Mesenchymal stem cell (in vitro differentiated cells and primary cell): ENCODE results near the gene ANXA8. TPM values are rescaled to one million over a fixed set of nuclear protein-coding genes. Genes with fewer than 3 reads are reported as not detected.
"Not testable (repeated sequence)": the region's sequence is repeated elsewhere in the genome, so short reads cannot be mapped to it uniquely, and the experiment has no call there.

Experiments
- DNase-seq: peaks from one replicate; pipeline ENCODE4 v3.0.0-alpha.2; 2013
- H2AFZ ChIP-seq: one replicate; pipeline ENCODE4 v1.6.1; 2013; ENCODE audit warnings: low read depth, mild to moderate bottlenecking, control low read depth, inconsistent platforms, low read length, moderate library complexity
- H2AK5ac ChIP-seq: 2 replicates; pipeline ENCODE4 v1.6.1; 2013; ENCODE audit warnings: low read length, moderate library complexity, mild to moderate bottlenecking, inconsistent platforms; ENCODE audit not compliant: severe bottlenecking
- H2BK120ac ChIP-seq: one replicate; pipeline ENCODE4 v1.6.1; 2013; ENCODE audit warnings: low read depth, mild to moderate bottlenecking, inconsistent platforms, low read length, moderate library complexity
- H2BK12ac ChIP-seq, 2 experiments: one replicate each; pipeline ENCODE4 v1.6.1; 2013; ENCODE audit warnings: inconsistent platforms in 2 of 2, low read length in 2 of 2, mild to moderate bottlenecking in 2 of 2, moderate library complexity in 2 of 2, control low read depth in 1 of 2
- H2BK15ac ChIP-seq: one replicate; pipeline ENCODE4 v1.6.1; 2013; ENCODE audit warnings: mild to moderate bottlenecking, low read depth, inconsistent platforms; ENCODE audit not compliant: poor library complexity, severe bottlenecking
- H2BK5ac ChIP-seq: 2 replicates; pipeline ENCODE4 v1.6.1; 2013; ENCODE audit warnings: low read depth, mild to moderate bottlenecking, low read length, control low read depth, inconsistent platforms; ENCODE audit not compliant: poor library complexity, severe bottlenecking
- H3K14ac ChIP-seq, 2 experiments: one replicate each; pipeline ENCODE4 v1.6.1; 2013; ENCODE audit warnings: inconsistent platforms in 2 of 2, low read length in 2 of 2, control low read depth in 1 of 2, mild to moderate bottlenecking in 1 of 2, moderate library complexity in 1 of 2
- H3K18ac ChIP-seq, 2 experiments: one replicate each; pipeline ENCODE4 v1.6.1; 2013; ENCODE audit warnings: inconsistent platforms in 2 of 2, low read length in 2 of 2, control low read depth in 1 of 2, low read depth in 1 of 2, mild to moderate bottlenecking in 1 of 2
- H3K23ac ChIP-seq, 2 experiments: one replicate each; pipeline ENCODE4 v1.6.1; 2013; ENCODE audit warnings: inconsistent platforms in 2 of 2, low read length in 2 of 2, mild to moderate bottlenecking in 2 of 2, moderate library complexity in 2 of 2, control low read depth in 1 of 2
- H3K27ac ChIP-seq: 2 replicates; pipeline ENCODE4 v1.5.1; 2013; ENCODE audit warnings: mild to moderate bottlenecking, moderate library complexity, low read length, control low read depth, inconsistent platforms; ENCODE audit not compliant: poor library complexity, severe bottlenecking
- H3K27me3 ChIP-seq, 2 experiments: 2 replicates each; pipeline versions ENCODE4 v1.6.1 to v1.7.0; 2013; ENCODE audit warnings: low read length in 2 of 2, mild to moderate bottlenecking in 2 of 2, moderate library complexity in 2 of 2, control low read depth in 1 of 2, inconsistent platforms in 1 of 2; ENCODE audit not compliant: control insufficient read depth in 1 of 2, insufficient read depth in 1 of 2
- H3K36me3 ChIP-seq, 2 experiments: 2 replicates each; pipeline versions ENCODE4 v1.6.1 to v1.7.0; 2013; ENCODE audit warnings: low read length in 2 of 2, control low read depth in 1 of 2, inconsistent platforms in 1 of 2, low read depth in 1 of 2, mild to moderate bottlenecking in 1 of 2; ENCODE audit not compliant: insufficient read depth in 2 of 2, control insufficient read depth in 1 of 2
- H3K4ac ChIP-seq, 2 experiments: one replicate each; pipeline ENCODE4 v1.6.1; 2013; ENCODE audit warnings: inconsistent platforms in 2 of 2, low read length in 2 of 2, mild to moderate bottlenecking in 2 of 2, moderate library complexity in 2 of 2, control low read depth in 1 of 2, low read depth in 1 of 2
- H3K4me1 ChIP-seq: 2 replicates; pipeline ENCODE4 v1.6.1; 2013; ENCODE audit warnings: low read depth, low read length, control low read depth; ENCODE audit not compliant: control insufficient read depth, insufficient read depth
- H3K4me2 ChIP-seq: 2 replicates; pipeline ENCODE4 v1.6.1; 2013; ENCODE audit warnings: low read length, mild to moderate bottlenecking, inconsistent platforms; ENCODE audit not compliant: poor library complexity, severe bottlenecking
- H3K4me3 ChIP-seq, 2 experiments: 2 replicates each; pipeline versions ENCODE4 v1.5.1 to v1.7.0; 2013; ENCODE audit warnings: low read length in 2 of 2, mild to moderate bottlenecking in 2 of 2, control low read depth in 1 of 2, low read depth in 1 of 2; ENCODE audit not compliant: insufficient read depth in 1 of 2
- H3K79me1 ChIP-seq: replicated peaks from 2 replicates; pipeline ENCODE4 v1.6.1; 2013; ENCODE audit warnings: mild to moderate bottlenecking, control low read depth, low read length, inconsistent platforms; ENCODE audit not compliant: poor library complexity, severe bottlenecking
- H3K9ac ChIP-seq: 2 replicates; pipeline ENCODE4 v1.7.0; 2013; ENCODE audit warnings: mild to moderate bottlenecking, low read length, moderate library complexity
- H3K9me3 ChIP-seq: 2 replicates; pipeline ENCODE4 v1.7.0; 2013; ENCODE audit warnings: mild to moderate bottlenecking, low read length; ENCODE audit not compliant: control insufficient read depth
- H4K8ac ChIP-seq: one replicate; pipeline ENCODE4 v1.6.1; 2013; ENCODE audit warnings: inconsistent platforms, mild to moderate bottlenecking, low read length, moderate library complexity
- H4K91ac ChIP-seq: one replicate; pipeline ENCODE4 v1.6.1; 2013; ENCODE audit warnings: mild to moderate bottlenecking, low read length, inconsistent platforms
- WGBS: methylation state at CpG from one replicate; pipeline ENCODE4 v1.1.7; 2013; ENCODE audit warnings: mixed read lengths; 5-methylcytosine and 5-hydroxymethylcytosine counted together
- polyA plus RNA-seq, 2 experiments: library from polyadenylated mRNA; stranded (reverse); fragments of 200-250 nt; gene quantifications; one replicate each; pipeline ENCODE4 v1.2.3, GENCODE V29; 2013

Gene ANXA8, protein sequence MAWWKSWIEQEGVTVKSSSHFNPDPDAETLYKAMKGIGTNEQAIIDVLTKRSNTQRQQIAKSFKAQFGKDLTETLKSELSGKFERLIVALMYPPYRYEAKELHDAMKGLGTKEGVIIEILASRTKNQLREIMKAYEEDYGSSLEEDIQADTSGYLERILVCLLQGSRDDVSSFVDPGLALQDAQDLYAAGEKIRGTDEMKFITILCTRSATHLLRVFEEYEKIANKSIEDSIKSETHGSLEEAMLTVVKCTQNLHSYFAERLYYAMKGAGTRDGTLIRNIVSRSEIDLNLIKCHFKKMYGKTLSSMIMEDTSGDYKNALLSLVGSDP
- 0.14 TPM for polyA plus RNA-seq (2013, experiment 1 of 2)
- 0.22 TPM for polyA plus RNA-seq (2013, experiment 2 of 2)

DNA sequence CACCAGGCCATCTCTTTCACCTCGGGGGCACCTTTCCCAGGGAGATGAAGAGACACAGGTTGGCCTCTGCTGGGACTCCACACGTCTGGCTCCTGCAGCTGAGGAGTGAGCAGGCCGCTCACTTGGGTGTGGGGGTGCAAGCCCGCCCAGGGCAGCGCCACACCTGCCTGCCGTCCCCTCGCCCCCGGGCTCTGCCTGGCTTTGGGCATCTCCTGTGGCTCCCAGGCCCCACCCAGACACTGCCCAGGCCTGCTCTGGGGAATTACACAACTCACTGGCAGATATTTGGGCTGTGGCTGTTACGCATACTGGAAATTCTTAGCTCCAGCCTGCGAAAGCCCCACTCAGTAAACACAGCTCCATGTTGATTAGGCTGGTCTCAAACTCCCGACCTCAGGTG lies at the start of gene ANXA8:
Gene ANXA8, minus strand, starts transcription at position 193 of the 400 bp plus-strand sequence. Its CDS starts 182 bp downstream, at position 11.
- H3K9me3 ChIP-seq, H2BK5ac ChIP-seq, H3K27me3 ChIP-seq, H3K79me1 ChIP-seq, H2BK12ac ChIP-seq, H3K4me1 ChIP-seq, DNase-seq, H3K14ac ChIP-seq, H3K18ac ChIP-seq, H2BK120ac ChIP-seq, H3K4me3 ChIP-seq, H3K4ac ChIP-seq, H2AK5ac ChIP-seq, H3K36me3 ChIP-seq, H3K23ac ChIP-seq, H2BK15ac ChIP-seq, H3K9ac ChIP-seq, H4K8ac ChIP-seq, H2AFZ ChIP-seq, H3K4me2 ChIP-seq, H3K27ac ChIP-seq, H4K91ac ChIP-seq: not testable (repeated sequence)
- 97% methylated on average over 3 of the region's 11 CpGs for WGBS

DNA sequence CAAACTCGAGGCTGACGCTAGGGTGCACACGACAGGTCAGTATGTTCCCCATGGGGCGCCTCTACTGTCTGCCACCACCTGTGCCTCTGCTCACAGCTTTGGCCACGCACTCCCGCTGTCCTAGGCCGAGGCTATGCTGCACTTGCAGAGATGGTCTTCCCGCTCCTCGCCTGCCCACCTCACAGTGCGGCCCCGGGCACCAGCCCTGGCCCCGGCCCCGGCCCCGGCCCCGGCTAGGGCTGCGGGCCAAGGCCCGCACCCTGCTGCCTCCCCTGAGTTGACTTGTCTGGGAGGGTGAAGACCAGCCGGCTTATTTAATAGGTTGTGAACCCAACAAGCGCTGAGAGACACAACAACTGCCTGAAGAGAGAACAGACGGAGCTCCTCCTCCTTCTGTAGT lies 39.6 kb upstream of the ANXA8 start, which contains the start of gene AGAP9:
Gene AGAP9, minus strand, starts transcription at position 164 of the 400 bp plus-strand sequence. Its CDS starts 112 bp downstream, at position 52.
- not testable (repeated sequence) for H2BK5ac ChIP-seq, H2BK15ac ChIP-seq, H3K27ac ChIP-seq, H3K14ac ChIP-seq, H3K4me3 ChIP-seq, H3K9ac ChIP-seq, H2BK12ac ChIP-seq, H3K4me1 ChIP-seq, DNase-seq, H2AK5ac ChIP-seq, H3K18ac ChIP-seq, H4K91ac ChIP-seq, H3K4me2 ChIP-seq, H3K27me3 ChIP-seq, H3K23ac ChIP-seq, H4K8ac ChIP-seq, H3K36me3 ChIP-seq, H2BK120ac ChIP-seq, H3K9me3 ChIP-seq, H3K4ac ChIP-seq, H3K79me1 ChIP-seq, H2AFZ ChIP-seq
- no CpG with 5 or more reads among the region's 20 CpGs for WGBS

DNA sequence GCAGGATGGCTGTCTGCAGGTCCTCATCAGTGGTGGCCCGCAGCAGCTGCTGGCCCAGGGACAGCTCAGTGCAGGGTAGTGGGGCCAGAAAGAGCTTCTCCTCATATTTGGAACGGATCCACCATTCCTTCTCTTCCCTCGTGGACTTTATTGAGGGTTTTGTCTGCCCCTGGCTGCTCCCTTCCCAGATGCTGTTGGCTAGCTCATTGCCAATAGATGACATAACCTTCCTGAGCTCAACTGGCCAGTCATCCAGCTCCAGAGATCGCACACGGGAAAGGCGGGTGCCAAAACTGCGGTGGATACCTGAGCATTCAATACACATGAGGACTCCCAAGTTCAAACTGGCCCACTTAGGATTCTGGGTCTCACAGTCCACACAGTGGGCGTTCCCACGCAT lies 18.4 kb upstream of the ANXA8 start:
- H4K8ac ChIP-seq, H3K27me3 ChIP-seq, H4K91ac ChIP-seq, H3K4me3 ChIP-seq, H2AFZ ChIP-seq, H3K14ac ChIP-seq, H3K9ac ChIP-seq, H3K4ac ChIP-seq, H2BK120ac ChIP-seq, H2BK5ac ChIP-seq, H3K18ac ChIP-seq, H2BK15ac ChIP-seq, H3K9me3 ChIP-seq, H2AK5ac ChIP-seq, H3K79me1 ChIP-seq, H3K4me1 ChIP-seq, DNase-seq, H3K23ac ChIP-seq, H3K4me2 ChIP-seq, H2BK12ac ChIP-seq, H3K27ac ChIP-seq: not testable (repeated sequence)
- 100% methylated on average over 2 of the region's 9 CpGs for WGBS
- peaks cover 0 to 10% of the 10 kb centered on the region in 2 experiments for H3K36me3 ChIP-seq

DNA sequence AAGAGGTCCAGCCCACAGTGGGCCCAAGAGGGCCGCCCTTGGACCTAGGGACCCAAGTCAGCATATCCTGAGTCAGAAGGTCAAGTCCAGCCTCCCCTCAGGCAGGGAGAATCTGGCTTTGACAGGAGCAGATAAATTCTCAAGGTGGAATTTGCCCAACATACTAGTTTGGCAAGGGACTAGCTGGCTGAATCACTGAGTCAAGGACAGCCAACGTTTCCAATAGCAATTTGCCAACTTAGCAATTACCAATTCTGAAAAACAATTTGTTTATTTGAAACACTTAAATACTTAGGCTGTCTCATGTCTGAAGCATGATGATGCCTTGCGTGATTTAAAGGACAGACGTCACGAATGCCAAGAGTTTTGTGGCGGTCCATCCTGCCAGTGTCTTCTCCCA lies 10.3 kb upstream of the ANXA8 start:
- not testable (repeated sequence) for H3K27me3 ChIP-seq, H2BK120ac ChIP-seq, H3K4me1 ChIP-seq, H2AFZ ChIP-seq, H3K9ac ChIP-seq, H4K8ac ChIP-seq, H3K4me3 ChIP-seq, H2BK15ac ChIP-seq, H3K18ac ChIP-seq, H2AK5ac ChIP-seq, H3K79me1 ChIP-seq, DNase-seq, H3K9me3 ChIP-seq, H3K36me3 ChIP-seq, H3K4ac ChIP-seq, H2BK5ac ChIP-seq, H3K23ac ChIP-seq, H3K4me2 ChIP-seq, H3K27ac ChIP-seq, H4K91ac ChIP-seq, H2BK12ac ChIP-seq, H3K14ac ChIP-seq
- WGBS: no CpG with 5 or more reads among the region's 6 CpGs
